Natural killer cell treated with Interleukin-12 subunit alpha and Interleukin-12 subunit beta and Interleukin-15 and Interleukin-18, amount 100 ng/mL, for 72 hours (primary cell): ENCODE results near the gene B3GALNT2. TPM values are rescaled to one million over a fixed set of nuclear protein-coding genes. Genes with fewer than 3 reads are reported as not detected.

ENCODE experiments used
- ATAC-seq, 2 donors: fragments of 150-1000 bp; cut with Tn5 transposase in 1 of 2; sonication (Bioruptor Pico), chemical (Tn5 transposase) in 1 of 2; 2 replicates each; pipeline ENCODE4 v1.10.0; 2021
- DNase-seq: peaks from one replicate; pipeline ENCODE4 v3.0.0; 2022; ENCODE audit warnings: low spot score
- H3K27ac Mint-ChIP-seq, 2 donors: 1 replicate in 1 of 2; 2 replicates in 1 of 2; pipeline ENCODE4 v1.8.0; 2022; ENCODE audit warnings: mixed read lengths in 2 of 2, mild to moderate bottlenecking in 1 of 2, moderate library complexity in 1 of 2
- H3K27me3 Mint-ChIP-seq, 2 donors: 1 replicate in 1 of 2; 2 replicates in 1 of 2; pipeline ENCODE4 v1.8.0; 2022; ENCODE audit warnings: mixed read lengths in 2 of 2
- H3K36me3 Mint-ChIP-seq: one replicate; pipeline ENCODE4 v1.8.0; 2022; ENCODE audit warnings: mixed read lengths
- H3K4me1 Mint-ChIP-seq, 2 donors: 1 replicate in 1 of 2; 2 replicates in 1 of 2; pipeline ENCODE4 v1.8.0; 2022; ENCODE audit warnings: low read depth in 2 of 2, mixed read lengths in 2 of 2, mild to moderate bottlenecking in 1 of 2
- H3K4me3 Mint-ChIP-seq: one replicate; pipeline ENCODE4 v1.8.0; 2022; ENCODE audit warnings: mixed read lengths
- H3K9me3 Mint-ChIP-seq: 2 replicates; pipeline ENCODE4 v1.8.0; 2022; ENCODE audit warnings: mixed read lengths
- total RNA-seq, 2 donors: library from RNA; stranded (reverse); gene quantifications; one replicate each; pipeline ENCODE4 v1.2.3, GENCODE V29; 2022

B3GALNT2 gene
- total RNA-seq, 2 donors from 2014 or later = 10.3 to 25.9 TPM

DNA sequence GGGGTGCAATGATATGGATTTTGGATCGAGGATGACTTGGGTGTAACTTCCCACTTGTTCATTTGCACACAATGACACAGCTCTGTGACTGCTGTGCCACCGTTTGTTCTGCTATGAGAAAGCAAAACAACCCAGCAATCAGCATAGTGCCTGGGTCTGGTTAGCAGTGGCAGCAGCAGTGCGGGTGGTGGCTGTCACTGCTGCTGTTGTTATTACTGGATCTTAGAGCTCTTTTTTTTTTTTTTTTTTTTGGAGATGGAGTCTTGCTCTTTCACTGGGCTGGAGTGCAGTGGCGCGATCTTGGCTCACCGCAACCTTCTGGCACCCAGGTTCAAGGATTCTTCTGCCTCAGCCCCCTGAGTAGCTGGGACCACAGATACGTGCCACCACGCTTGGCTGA, 80.2 kb downstream of the B3GALNT2 start:
- DNase-seq (no peak), ATAC-seq (no peak)
- Mint-ChIP-seq H3K36me3 (no peaks in the 10 kb centered on the region), H3K4me1 (peaks cover 15 to 24% of the 10 kb centered on the region in 2 donors), H3K27me3 (no peaks in the 10 kb centered on the region), H3K27ac (no peak overlapping the region), H3K9me3 (no peaks in the 10 kb centered on the region), H3K4me3 (no peak overlapping the region)

DNA sequence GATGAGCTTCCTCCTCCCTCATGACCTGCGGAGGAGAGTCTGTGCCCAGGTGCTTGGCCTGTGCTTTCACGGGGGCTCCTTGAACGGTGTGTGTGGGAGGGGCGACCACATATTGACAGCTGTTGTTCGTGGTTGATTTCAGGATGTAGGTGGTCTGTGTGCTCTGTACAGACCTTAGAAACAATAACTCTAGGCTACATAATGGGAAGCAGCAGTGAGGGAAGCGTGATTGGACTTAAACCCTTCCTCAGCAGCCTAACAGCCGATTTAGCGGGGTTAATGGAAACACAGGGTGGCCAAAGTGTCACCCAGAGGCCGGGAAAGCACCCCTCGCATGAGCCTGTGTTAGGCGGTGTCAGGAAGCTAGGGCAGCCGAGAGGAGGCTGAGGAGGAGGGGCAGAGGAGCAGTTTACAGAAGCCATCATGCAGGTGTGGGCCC, 81.0 kb downstream of the B3GALNT2 start:
- DNase-seq (no peak), ATAC-seq (peak; percentile 76 to 82)
- peaks cover 15 to 24% of the 10 kb centered on the region in 2 donors for H3K4me1 Mint-ChIP-seq
- no peaks in the 10 kb centered on the region for H3K27me3 Mint-ChIP-seq
- H3K9me3 Mint-ChIP-seq = no peaks in the 10 kb centered on the region
- H3K4me3 Mint-ChIP-seq = peak overlapping the region; percentile 26
- peak overlapping the region in 1 of 2 donors; percentile 83 for H3K27ac Mint-ChIP-seq
- no peaks in the 10 kb centered on the region for H3K36me3 Mint-ChIP-seq

DNA sequence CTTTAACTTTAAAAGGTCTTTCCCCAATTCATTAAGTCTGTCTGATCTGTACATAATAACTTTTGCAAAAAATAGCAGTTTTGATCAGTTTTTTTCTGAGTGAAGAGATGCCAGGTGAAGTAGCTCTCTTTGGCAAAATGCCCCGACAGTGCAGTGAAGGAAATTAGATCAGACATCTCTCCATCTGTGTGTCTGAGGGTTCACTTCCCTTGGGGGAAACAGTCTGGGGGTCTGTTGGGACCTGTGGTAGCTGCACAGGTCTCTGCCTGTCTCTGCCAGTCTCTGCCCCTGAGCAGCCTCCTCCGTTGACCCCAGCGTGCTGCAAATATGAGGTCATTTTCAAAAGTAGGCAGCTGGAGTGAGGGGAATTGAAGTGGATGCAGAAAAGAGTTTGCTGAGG, 82.5 kb downstream of the B3GALNT2 start:
- DNase-seq = no peak
- Mint-ChIP-seq H3K36me3 (no peaks in the 10 kb centered on the region), H3K4me3 (no peak overlapping the region), H3K27ac (no peak overlapping the region), H3K4me1 (peaks cover 15 to 24% of the 10 kb centered on the region in 2 donors), H3K27me3 (no peaks in the 10 kb centered on the region), H3K9me3 (no peaks in the 10 kb centered on the region)
- no peak for ATAC-seq

DNA sequence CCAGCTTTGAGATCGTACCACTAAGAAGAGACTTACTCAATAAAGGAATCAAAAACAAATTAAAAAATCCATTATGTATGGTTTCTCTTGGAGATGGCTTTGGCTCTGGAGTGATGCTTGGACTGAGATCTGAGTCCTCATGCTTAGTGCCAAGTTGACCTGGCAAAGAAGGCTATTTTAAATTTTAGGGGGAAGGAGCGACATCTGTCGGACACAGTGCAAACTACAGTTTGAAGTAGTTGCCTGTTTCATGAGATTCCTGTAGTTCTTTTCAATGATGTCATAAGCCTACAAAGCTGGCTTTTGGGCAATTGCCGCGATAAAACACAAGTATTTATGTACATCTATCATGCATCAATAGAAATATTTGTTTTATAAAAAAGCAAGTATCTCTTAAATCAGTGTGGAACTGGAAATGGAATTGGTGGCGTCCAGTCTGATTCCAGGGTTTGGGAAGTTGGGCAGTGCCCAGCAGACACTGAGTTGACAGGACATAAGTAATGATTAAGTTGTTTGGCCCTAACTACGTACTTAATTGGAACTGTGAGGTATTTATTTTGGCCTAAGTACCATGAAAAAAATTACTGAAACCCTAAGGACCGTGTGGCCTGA, 87.1 kb downstream of the B3GALNT2 start:
- ATAC-seq = peak; percentile 51 to 63
- no peak overlapping the region for H3K27ac Mint-ChIP-seq
- H3K4me1 Mint-ChIP-seq = peaks cover 0 to 5% of the 10 kb centered on the region in 2 donors
- H3K9me3 Mint-ChIP-seq = no peaks in the 10 kb centered on the region
- H3K36me3 Mint-ChIP-seq = no peaks in the 10 kb centered on the region
- DNase-seq = peak; percentile 73
- no peak overlapping the region for H3K4me3 Mint-ChIP-seq
- no peaks in the 10 kb centered on the region for H3K27me3 Mint-ChIP-seq

DNA sequence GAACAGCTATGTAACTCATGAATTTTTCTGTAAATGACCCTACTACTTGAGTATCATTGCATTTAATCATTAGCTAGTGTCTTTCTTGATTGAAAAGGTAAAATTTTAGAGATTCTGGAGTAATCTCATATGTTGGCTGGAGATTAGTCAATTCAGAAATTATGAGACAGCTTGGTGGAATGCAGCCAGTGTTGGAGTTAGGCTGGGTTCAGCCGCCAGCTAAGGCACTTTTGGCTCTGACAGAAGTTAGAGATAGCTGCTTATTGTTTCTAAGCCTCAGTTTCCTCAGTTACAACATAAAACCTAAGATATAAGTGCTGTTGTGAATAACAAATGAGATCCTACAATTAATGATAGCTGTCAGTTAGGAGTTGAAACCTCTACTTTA, 87.6 kb downstream of the B3GALNT2 start:
- no peaks in the 10 kb centered on the region for H3K9me3 Mint-ChIP-seq
- H3K4me1 Mint-ChIP-seq = peaks cover 0 to 2% of the 10 kb centered on the region in 2 donors
- no peaks in the 10 kb centered on the region for H3K36me3 Mint-ChIP-seq
- no peak overlapping the region for H3K4me3 Mint-ChIP-seq
- no peaks in the 10 kb centered on the region for H3K27me3 Mint-ChIP-seq
- no peak for DNase-seq
- H3K27ac Mint-ChIP-seq = no peak overlapping the region
- no peak for ATAC-seq

DNA sequence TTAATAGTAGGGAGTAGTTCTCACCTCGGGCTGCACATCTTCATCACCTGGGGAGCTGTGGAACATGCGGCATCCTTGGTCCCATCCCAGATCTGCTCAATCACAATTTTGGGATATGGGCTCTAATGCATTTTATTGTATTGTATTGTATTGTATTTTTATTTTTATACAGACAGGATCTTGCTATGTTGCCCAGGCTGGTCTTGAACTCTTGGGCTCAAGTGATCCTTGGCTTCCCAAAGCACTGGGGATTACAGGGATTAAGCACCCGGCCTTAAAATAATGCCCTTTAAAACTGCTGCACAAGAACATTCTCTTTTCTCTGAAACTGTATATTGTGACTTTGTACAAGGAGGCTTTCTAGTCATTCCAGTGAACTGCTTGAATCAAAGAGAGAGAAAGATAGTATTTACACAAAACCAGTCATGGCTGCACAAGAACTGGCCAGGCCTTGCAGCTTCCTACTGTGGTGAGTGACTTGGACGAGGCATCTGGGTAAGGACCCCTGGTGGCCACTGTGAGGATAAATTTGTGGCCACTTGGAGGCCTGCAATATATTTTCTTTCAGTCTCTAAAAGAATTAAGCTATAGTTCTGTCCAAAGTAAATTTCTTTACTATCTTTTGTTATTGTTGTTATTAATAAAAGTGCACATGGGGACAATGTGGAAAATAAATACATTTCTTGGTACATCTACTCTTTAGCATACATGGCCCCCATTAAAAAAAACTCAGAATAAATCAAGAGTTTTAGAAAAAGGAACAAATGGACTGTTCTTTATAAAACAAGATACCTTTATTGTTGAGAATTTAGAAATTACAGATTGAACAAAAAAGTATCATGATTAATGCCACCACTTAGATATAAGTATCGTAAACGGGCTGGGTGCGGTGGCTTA, 89.0 kb downstream of the B3GALNT2 start:
- no peak overlapping the region for H3K27ac Mint-ChIP-seq
- peaks cover 0 to 2% of the 10 kb centered on the region in 2 donors for H3K4me1 Mint-ChIP-seq
- no peaks in the 10 kb centered on the region for H3K9me3 Mint-ChIP-seq

DNA sequence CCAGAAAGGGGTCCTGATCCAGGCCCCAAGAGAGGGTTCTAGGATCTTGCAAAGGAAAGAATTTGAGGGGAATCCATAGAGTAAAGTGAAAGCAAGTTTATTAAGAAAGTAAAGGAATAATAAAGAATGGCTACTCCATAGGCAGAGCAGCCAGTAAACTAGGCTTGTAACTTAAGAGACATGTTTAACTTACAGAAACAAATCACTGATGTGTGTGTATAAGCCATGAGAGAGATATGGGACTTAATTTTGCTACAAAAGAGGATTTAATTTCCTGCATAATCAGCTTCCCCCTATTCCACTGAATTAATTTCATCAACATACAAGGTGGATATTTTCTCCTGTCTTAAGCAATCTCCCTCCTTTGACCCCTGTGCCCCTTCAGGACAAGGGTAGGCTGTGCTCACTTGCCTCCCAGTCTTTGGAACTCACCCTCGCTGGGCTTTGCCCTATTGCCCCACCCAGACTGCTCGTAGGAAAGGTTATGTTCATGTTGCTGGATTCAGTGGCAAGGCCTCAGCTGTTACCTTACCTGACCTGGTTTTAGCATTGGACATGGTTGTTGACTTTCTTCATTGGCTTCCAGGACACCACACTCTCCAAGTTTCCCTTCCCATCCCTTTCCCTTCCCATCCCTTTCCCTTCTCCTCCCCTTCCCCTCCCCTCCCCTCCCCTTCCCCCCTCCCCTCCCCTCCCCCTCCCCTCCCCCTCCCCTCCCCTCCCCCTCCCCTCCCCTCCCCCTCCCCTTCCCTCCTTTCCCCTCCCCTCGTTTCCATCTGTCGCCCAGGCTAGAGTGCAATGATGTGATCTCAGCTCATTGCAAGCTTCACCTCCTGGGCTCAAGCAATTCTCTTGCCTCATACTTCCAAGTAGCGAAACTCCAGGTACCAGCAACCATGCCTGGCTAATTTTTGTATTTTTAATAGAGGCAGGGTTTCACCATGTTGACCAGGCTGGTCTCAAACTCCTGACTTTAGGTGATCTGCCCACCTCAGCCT, 92.5 kb downstream of the B3GALNT2 start:
- Mint-ChIP-seq H3K27me3 (no peaks in the 10 kb centered on the region), H3K9me3 (no peaks in the 10 kb centered on the region), H3K4me1 (peaks cover 0 to 6% of the 10 kb centered on the region in 2 donors), H3K27ac (no peak overlapping the region), H3K36me3 (no peaks in the 10 kb centered on the region), H3K4me3 (no peak overlapping the region)
- DNase-seq (no peak), ATAC-seq (no peak)

More for the DNA sequence above, 89.0 kb downstream of the B3GALNT2 start:
- DNase-seq = peak; percentile 75
- H3K36me3 Mint-ChIP-seq = no peaks in the 10 kb centered on the region
- peak; percentile 65 to 68 for ATAC-seq
- no peak overlapping the region for H3K4me3 Mint-ChIP-seq
- no peaks in the 10 kb centered on the region for H3K27me3 Mint-ChIP-seq

DNA sequence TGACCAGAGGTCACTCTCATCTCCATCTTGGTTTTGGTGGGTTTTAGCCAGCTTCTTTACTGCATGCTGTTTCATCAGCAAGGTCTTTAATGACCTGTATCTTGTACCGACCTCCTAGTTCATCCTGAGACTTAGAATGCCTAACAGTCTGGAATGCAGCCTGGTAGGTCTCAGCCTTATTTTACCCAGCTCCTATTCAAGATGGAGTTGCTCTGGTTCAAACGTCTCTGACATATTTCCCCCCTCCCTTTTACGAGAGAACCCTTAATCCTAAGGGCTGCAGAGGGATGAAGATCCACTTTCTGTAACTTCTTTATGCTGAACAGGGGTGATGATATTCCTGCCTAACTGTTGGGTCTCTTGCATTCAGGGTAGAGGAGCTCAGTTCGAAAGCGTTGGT, 93.8 kb downstream of the B3GALNT2 start:
- Mint-ChIP-seq H3K27ac (no peak overlapping the region), H3K27me3 (no peaks in the 10 kb centered on the region), H3K36me3 (no peaks in the 10 kb centered on the region), H3K9me3 (no peaks in the 10 kb centered on the region), H3K4me3 (no peak overlapping the region), H3K4me1 (peaks cover 0 to 6% of the 10 kb centered on the region in 2 donors)
- ATAC-seq = no peak
- no peak for DNase-seq

DNA sequence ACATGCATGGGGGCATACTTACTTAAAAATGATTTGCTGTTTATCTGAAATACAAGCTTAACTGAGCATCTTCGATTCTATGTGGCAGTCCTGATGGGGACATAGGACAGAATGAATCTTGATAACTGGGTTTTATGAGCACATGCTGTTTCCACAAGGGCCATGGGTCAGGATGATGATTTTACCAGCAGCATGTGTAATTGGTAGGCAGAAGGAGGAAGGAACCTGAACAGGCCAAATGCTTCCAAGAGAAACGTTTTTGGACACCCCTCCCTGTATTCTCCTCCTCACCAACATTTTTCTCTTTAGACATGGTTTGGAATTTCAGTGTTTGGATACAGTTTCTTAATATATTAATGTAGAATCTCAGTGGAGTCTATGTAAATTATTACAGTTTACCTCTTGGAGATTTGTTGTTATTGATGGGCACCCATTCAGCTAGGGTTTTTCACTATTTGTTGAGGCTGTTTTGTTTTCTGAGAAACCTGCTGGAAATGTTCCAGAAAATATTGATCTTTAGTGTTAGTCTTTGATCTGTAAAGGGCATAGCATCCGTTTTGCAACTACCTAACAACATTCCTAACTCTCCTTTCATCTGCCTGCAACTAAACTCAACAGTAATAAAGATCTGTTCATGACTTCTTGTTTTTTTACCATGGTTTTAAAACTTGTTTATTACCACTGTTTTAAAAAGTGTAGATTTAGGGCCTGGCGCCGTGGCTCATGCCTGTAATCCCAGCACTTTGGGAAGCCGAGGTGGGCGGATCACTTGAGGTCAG, 95.0 kb downstream of the B3GALNT2 start:
- peaks cover 0 to 4% of the 10 kb centered on the region in 2 donors for H3K4me1 Mint-ChIP-seq
- H3K9me3 Mint-ChIP-seq = no peaks in the 10 kb centered on the region
- ATAC-seq (no peak), DNase-seq (no peak)
- no peak overlapping the region for H3K4me3 Mint-ChIP-seq
- no peaks in the 10 kb centered on the region for H3K27me3 Mint-ChIP-seq
- H3K27ac Mint-ChIP-seq = no peak overlapping the region
- H3K36me3 Mint-ChIP-seq = no peaks in the 10 kb centered on the region

DNA sequence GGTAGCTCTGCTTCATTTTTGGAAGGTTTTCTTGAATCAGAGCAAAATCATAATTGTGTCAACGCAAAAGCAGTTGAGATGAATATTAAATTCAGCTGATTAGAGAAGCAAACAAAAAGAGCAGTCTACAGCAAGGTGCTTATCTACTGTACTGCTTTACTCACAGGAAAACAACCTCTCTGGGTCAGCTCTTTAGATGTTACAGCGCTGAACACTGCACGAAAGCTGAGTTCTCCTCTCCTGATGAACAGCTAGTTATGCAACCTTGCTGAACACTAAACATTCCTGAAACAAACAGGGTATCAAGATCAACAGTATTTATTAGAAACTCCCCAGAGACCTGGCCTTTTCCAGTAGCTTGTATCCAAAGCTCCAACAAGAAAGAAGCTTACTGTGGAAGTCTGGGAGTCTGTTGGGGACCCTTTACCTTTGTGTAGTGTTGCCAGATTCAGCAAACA, 95.7 kb downstream of the B3GALNT2 start:
- no peak overlapping the region for H3K27ac Mint-ChIP-seq
- DNase-seq = no peak

DNA sequence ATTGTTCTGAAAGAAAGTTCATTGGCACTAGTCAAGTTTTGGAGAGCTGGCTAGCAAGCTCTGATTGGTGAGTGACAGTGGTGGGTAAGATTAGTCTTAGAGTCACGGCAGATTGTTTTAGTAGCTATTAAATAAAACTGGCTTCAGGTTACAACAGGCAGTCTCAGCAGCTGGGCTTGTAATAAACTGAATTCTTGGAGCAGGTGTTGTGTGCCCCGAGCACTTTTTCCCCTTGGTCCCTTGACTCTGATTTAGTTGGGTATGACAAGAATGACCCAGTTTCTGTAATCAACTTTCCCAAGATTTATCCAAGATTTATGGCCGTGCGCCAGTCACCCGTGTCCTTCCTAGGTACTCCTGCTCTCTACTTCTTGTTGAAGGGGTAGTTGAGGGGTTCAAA, 96.8 kb downstream of the B3GALNT2 start:
- no peak overlapping the region for H3K4me3 Mint-ChIP-seq
- H3K36me3 Mint-ChIP-seq = no peaks in the 10 kb centered on the region
- peaks cover 0 to 4% of the 10 kb centered on the region in 2 donors for H3K4me1 Mint-ChIP-seq
- H3K9me3 Mint-ChIP-seq = no peaks in the 10 kb centered on the region
- no peaks in the 10 kb centered on the region for H3K27me3 Mint-ChIP-seq
- no peak overlapping the region for H3K27ac Mint-ChIP-seq
- ATAC-seq (no peak), DNase-seq (no peak)

More for the DNA sequence above, 95.7 kb downstream of the B3GALNT2 start:
- H3K4me3 Mint-ChIP-seq = no peak overlapping the region
- H3K36me3 Mint-ChIP-seq = no peaks in the 10 kb centered on the region
- ATAC-seq = no peak
- H3K4me1 Mint-ChIP-seq = peaks cover 0 to 4% of the 10 kb centered on the region in 2 donors
- H3K9me3 Mint-ChIP-seq = no peaks in the 10 kb centered on the region
- H3K27me3 Mint-ChIP-seq = no peaks in the 10 kb centered on the region

DNA sequence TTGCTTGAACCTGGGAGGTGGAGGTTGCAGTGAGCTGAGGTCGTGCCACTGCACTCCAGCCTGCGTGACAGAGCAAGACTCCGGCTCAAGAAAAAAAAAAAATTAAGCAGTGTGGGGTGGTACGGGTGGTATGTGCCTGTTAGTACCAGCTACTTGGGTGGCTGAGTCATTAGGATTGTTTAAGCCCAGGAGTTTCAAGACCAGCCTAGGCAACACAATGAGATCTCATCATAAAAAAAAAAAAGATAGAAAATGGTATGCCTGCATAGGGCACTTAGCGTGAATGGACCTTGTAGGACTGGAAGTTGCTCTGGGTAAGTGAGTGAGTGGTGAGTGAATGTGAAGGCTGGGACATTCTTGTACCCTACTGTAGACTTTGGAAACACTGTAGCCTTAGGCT, 100.1 kb downstream of the B3GALNT2 start:
- Mint-ChIP-seq H3K9me3 (no peaks in the 10 kb centered on the region), H3K4me3 (no peak overlapping the region)
- no peak for DNase-seq

DNA sequence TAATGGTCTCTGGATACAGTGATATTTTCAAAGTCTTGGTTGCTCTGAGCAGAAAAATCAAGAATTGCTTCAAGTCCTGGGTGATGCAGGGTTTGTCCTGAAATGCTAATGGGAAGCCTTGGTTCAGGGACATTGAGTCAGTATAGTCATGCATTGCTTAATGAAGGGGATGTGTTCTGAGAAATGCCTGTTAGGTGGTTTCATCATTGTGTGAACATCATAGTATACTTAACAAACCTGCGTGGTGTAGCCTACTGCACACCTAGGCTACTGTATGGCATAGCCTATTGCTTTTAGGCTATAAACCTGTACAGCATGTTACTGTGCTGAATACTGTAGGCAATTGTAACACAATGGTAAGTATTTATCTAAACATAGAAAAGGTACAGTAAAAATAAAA, 100.7 kb downstream of the B3GALNT2 start:
- no peaks in the 10 kb centered on the region for H3K27me3 Mint-ChIP-seq
- no peaks in the 10 kb centered on the region for H3K36me3 Mint-ChIP-seq
- DNase-seq (no peak), ATAC-seq (no peak)
- H3K9me3 Mint-ChIP-seq = no peaks in the 10 kb centered on the region
- H3K27ac Mint-ChIP-seq = no peak overlapping the region
- no peak overlapping the region for H3K4me3 Mint-ChIP-seq
- H3K4me1 Mint-ChIP-seq = peaks cover 0 to 6% of the 10 kb centered on the region in 2 donors

More for the DNA sequence above, 100.1 kb downstream of the B3GALNT2 start:
- no peaks in the 10 kb centered on the region for H3K27me3 Mint-ChIP-seq
- peaks cover 0 to 6% of the 10 kb centered on the region in 2 donors for H3K4me1 Mint-ChIP-seq
- H3K27ac Mint-ChIP-seq = no peak overlapping the region
- H3K36me3 Mint-ChIP-seq = no peaks in the 10 kb centered on the region
- no peak for ATAC-seq
